GM12878 (cell line): ENCODE results near the gene CCDC87. TPM values are rescaled to one million over a fixed set of nuclear protein-coding genes. Genes with fewer than 3 reads are reported as not detected.

ENCODE experiments used
- ATAC-seq: fragments of 200-7000 bp; cut with Tn5 transposase; 3 replicates; pipeline ENCODE4 v1.9.1; 2020; ENCODE audit warnings: mild to moderate bottlenecking, moderate library complexity
- BruUV-seq: library from RNA; stranded (reverse); fragments of 400-500 nt; replicated peaks from 2 replicates; lab custom pipeline; 2021; lab: Mats Ljungman, UMichigan
- CTCF ChIA-PET: fragments of 300-600 bp; sonication (Branson Sonifier 250); formaldehyde crosslinking; extraction: SDS; loops from one replicate; lab custom pipeline; 2021; ENCODE audit warnings: inconsistent platforms; lab: Yijun Ruan, JAX
- POLR2A ChIA-PET: fragments of 350-600 bp; formaldehyde crosslinking; extraction: SDS; loops from one replicate; lab custom pipeline; 2021; ENCODE audit warnings: inconsistent platforms; lab: Charles Lee
- RAD21 ChIA-PET: fragments of 300-600 bp; sonication (Branson Sonifier 250); formaldehyde crosslinking; loops from one replicate; lab custom pipeline; 2023; ENCODE audit warnings: antibody characterized with exemption; ENCODE audit not compliant: unreplicated experiment; lab: Charles Lee
- SMC1A ChIA-PET: fragments of 300-600 bp; sonication (Branson Sonifier 250); formaldehyde crosslinking; loops from one replicate; lab custom pipeline; 2023; ENCODE audit not compliant: unreplicated experiment, uncharacterized antibody; lab: Charles Lee
- DNase-seq: peaks from one replicate; pipeline ENCODE4 v3.0.0-alpha.2; 2011; ENCODE audit warnings: low read depth, low spot score
- FAIRE-seq: peaks from 3 replicates; lab custom pipeline; 2011; peaks lifted over from hg19 to GRCh38; lab: Jason Lieb, UNC
- H2AFZ ChIP-seq: 2 replicates; pipeline ENCODE4 v1.6.0; 2011; ENCODE audit warnings: low read depth, low read length, control low read depth; ENCODE audit not compliant: control insufficient read depth
- H3K27ac ChIP-seq: 2 replicates; pipeline ENCODE4 v1.5.1; 2011; ENCODE audit warnings: control low read depth; ENCODE audit not compliant: control insufficient read depth, insufficient read depth
- H3K27me3 ChIP-seq, 2 experiments: replicated peaks in 1 of 2; 2 replicates each; pipeline versions ENCODE4 v1.6.0 to v1.6.1; 2011; ENCODE audit warnings: low read length in 1 of 2; ENCODE audit not compliant: control insufficient read depth in 2 of 2, insufficient read depth in 2 of 2
- H3K36me3 ChIP-seq, 2 experiments: 2 replicates each; pipeline ENCODE4 v1.5.1; 2011; ENCODE audit warnings: low read length in 1 of 2; ENCODE audit not compliant: control insufficient read depth in 2 of 2, insufficient read depth in 2 of 2
- H3K4me1 ChIP-seq: 2 replicates; pipeline ENCODE4 v1.6.1; 2011; ENCODE audit warnings: mild to moderate bottlenecking, low read length, moderate library complexity, mixed read lengths; ENCODE audit not compliant: control insufficient read depth, insufficient read depth
- H3K4me2 ChIP-seq: 2 replicates; pipeline ENCODE4 v1.6.0; 2011; ENCODE audit warnings: control low read depth; ENCODE audit not compliant: control insufficient read depth, insufficient read depth
- H3K4me3 ChIP-seq: fragments of 200-600 bp; sonication (generic); 2 replicates; pipeline ENCODE4 v1.5.1; 2016
- H3K79me2 ChIP-seq: 2 replicates; pipeline ENCODE4 v1.6.0; 2011; ENCODE audit warnings: low read length; ENCODE audit not compliant: control insufficient read depth, insufficient read depth
- H3K9ac ChIP-seq: 2 replicates; pipeline ENCODE4 v1.8.0; 2011; ENCODE audit warnings: low read length, control low read depth, mixed read lengths; ENCODE audit not compliant: control insufficient read depth, insufficient read depth
- H3K9me3 ChIP-seq: replicated peaks from 3 replicates; pipeline ENCODE4 v1.5.1; 2011; ENCODE audit warnings: mild to moderate bottlenecking, low read length; ENCODE audit not compliant: control insufficient read depth, insufficient read depth
- H4K20me1 ChIP-seq: 2 replicates; pipeline ENCODE4 v1.6.0; 2011; ENCODE audit not compliant: control insufficient read depth, insufficient read depth
- BRCA1 ChIP-seq: IDR thresholded peaks from 2 replicates; pipeline ENCODE4 v1.6.1; 2011; ENCODE audit warnings: low read depth, low read length, improper control_type of control experiment
- CBX5 ChIP-seq: sonication (generic); IDR thresholded peaks from 2 replicates; pipeline ENCODE4 v1.6.1; 2016; ENCODE audit warnings: low read depth, moderate library complexity, mild to moderate bottlenecking, inconsistent platforms
- CEBPB ChIP-seq, 2 experiments: fragments of 150-350 bp in 1 of 2; IDR thresholded peaks; 2 replicates each; pipeline ENCODE4 v1.6.1; 2012 to 2014; ENCODE audit warnings: low read depth in 2 of 2, low read length in 2 of 2, borderline replicate concordance in 1 of 2, inconsistent platforms in 1 of 2
- CEBPZ ChIP-seq: fragments of 150-350 bp; IDR thresholded peaks from 2 replicates; pipeline ENCODE4 v1.6.1; 2016; ENCODE audit warnings: low read depth, low read length
- CREM ChIP-seq: IDR thresholded peaks from 2 replicates; pipeline ENCODE4 v1.6.1; 2014; ENCODE audit warnings: antibody characterized with exemption, low read depth
- IRF4 ChIP-seq: IDR thresholded peaks from 2 replicates; pipeline ENCODE4 v1.6.1; 2011; ENCODE audit warnings: low read depth, low read length
- MTA3 ChIP-seq: IDR thresholded peaks from 2 replicates; pipeline ENCODE4 v1.6.1; 2012; ENCODE audit warnings: low read length, inconsistent platforms, borderline replicate concordance
- POLR2A ChIP-seq: IDR thresholded peaks from 2 replicates; pipeline ENCODE4 v1.6.1; 2011; ENCODE audit warnings: low read depth, mild to moderate bottlenecking, low read length
- RAD51 ChIP-seq: fragments of 450-650 bp; IDR thresholded peaks from 2 replicates; pipeline ENCODE4 v1.6.1; 2016; ENCODE audit warnings: moderate library complexity, mild to moderate bottlenecking, inconsistent platforms
- SPI1 ChIP-seq: IDR thresholded peaks from 2 replicates; pipeline ENCODE4 v1.6.1; 2011; ENCODE audit warnings: low read depth, mild to moderate bottlenecking, low read length, moderate library complexity, borderline replicate concordance; ENCODE audit not compliant: insufficient read depth
- SREBF2 ChIP-seq: IDR thresholded peaks from 2 replicates; pipeline ENCODE4 v1.6.1; 2012; ENCODE audit warnings: mild to moderate bottlenecking, low read length
- STAT1 ChIP-seq: fragments of 450-650 bp; conservative IDR thresholded peaks from 2 replicates; pipeline ENCODE4 v1.6.1; 2014; ENCODE audit warnings: antibody characterized with exemption, mild to moderate bottlenecking
- SUPT20H ChIP-seq: IDR thresholded peaks from 2 replicates; pipeline ENCODE4 v1.6.1; 2011; ENCODE audit warnings: low read depth, mild to moderate bottlenecking, low read length, moderate library complexity, borderline replicate concordance; ENCODE audit not compliant: control insufficient read depth
- SUZ12 ChIP-seq: fragments of 200-600 bp; sonication (generic); IDR thresholded peaks from one replicate; pipeline ENCODE4 v1.6.1; 2018; ENCODE audit warnings: antibody characterized with exemption, mild to moderate bottlenecking; ENCODE audit not compliant: unreplicated experiment
- TBL1XR1 ChIP-seq: IDR thresholded peaks from 2 replicates; pipeline ENCODE4 v1.6.1; 2012; ENCODE audit warnings: low read depth, low read length, improper control_type of control experiment
- ZZZ3 ChIP-seq: IDR thresholded peaks from 2 replicates; pipeline ENCODE4 v1.6.1; 2011; ENCODE audit warnings: low read depth; ENCODE audit not compliant: control insufficient read depth, insufficient read length
- WGBS: methylation state at CpG from one replicate; pipeline ENCODE4 v1.1.6; 2016; ENCODE audit warnings: low lambda C conversion rate; ENCODE audit not compliant: insufficient replicate concordance, insufficient coverage; ENCODE audit errors: missing lambda C conversion rate; 5-methylcytosine and 5-hydroxymethylcytosine counted together
- in situ Hi-C: fragments of 300-500 bp; cut with MboI; formaldehyde crosslinking; loops from 9 replicates; pipeline ENCODE4 v1.14.3; 2018; ENCODE audit warnings: mixed read lengths
- intact Hi-C: fragments of 100-400 bp; cut with micrococcal nuclease; formaldehyde crosslinking; loops from one replicate; pipeline ENCODE4 v1.14.2; 2022; ENCODE audit not compliant: unreplicated experiment
- polyA plus RNA-seq, 11 experiments: library from polyadenylated mRNA; depleted of rRNA in 4 of 11; unstranded in 6 of 11; stranded (reverse) in 5 of 11; fragments of >200 nt; fragmentation: Nextera tagmentation in 4 of 11; fragmentation: Illumina TruSeq in 1 of 11; extraction: Ambion mirVana in 4 of 11; extraction: Trizol in 1 of 11; gene quantifications; 1 replicate in 1 of 11; 2 replicates in 10 of 11; pipeline versions ENCODE4 v1.2.1 to v1.2.3, GENCODE V29; 2011 to 2016; ENCODE audit warnings: inconsistent platforms in 2 of 11, missing spikeins in 2 of 11, low read depth in 1 of 11
- total RNA-seq, 4 experiments: library from RNA; depleted of rRNA in 3 of 4; stranded (reverse); fragments of >200 nt in 3 of 4; fragmentation: Illumina TruSeq in 1 of 4; extraction: Trizol in 1 of 4; gene quantifications; 2 replicates each; pipeline versions ENCODE4 v1.2.1 to v1.2.3, GENCODE V29; 2013 to 2021
- TF ChIP-seq, protein P1 (sequence below): fragments of 450-650 bp; IDR thresholded peaks from 2 replicates; pipeline ENCODE4 v1.6.1; 2016; ENCODE audit warnings: mild to moderate bottlenecking

The CCDC87 gene
- total and polyA plus RNA-seq, 10 of the 15 experiments (the other 5 are each of a cell fraction or from before 2014, with no cell fraction given), result 0.02 to 0.17 (median 0.09) TPM; not detected in 3

GRCh38 chr11:66557733-66558326 lies 35.0 kb downstream of the CCDC87 start:
- H3K4me1 ChIP-seq, result no peaks in the 10 kb centered on the region
- ChIA-PET POLR2A (no interaction called here), SMC1A (no interaction called here), CTCF (no interaction called here), RAD21 (no interaction called here)
- H3K4me2 ChIP-seq, result no peak overlapping the region
- H3K27ac ChIP-seq, result no peak overlapping the region
- intact Hi-C loops (no loop called here), in situ Hi-C loops (no loop called here)
- no peaks in the 10 kb centered on the region for H4K20me1 ChIP-seq
- no peaks in the 10 kb centered on the region for H3K79me2 ChIP-seq
- no peaks in the 10 kb centered on the region for H3K27me3 ChIP-seq
- no peak overlapping the region for H3K9ac ChIP-seq
- no peak for DNase-seq
- FAIRE-seq, result no peak
- H3K4me3 ChIP-seq, result no peak overlapping the region
- TF ChIP-seq CBX5 (no peak), SREBF2 (no peak), SUZ12 (no peak), BRCA1 (no peak), CEBPZ (no peak), ZZZ3 (no peak), CREM (no peak), CEBPB (IDR thresholded peaks at IDR 0.05; ENCODE audit: borderline replicate concordance in 1 of 2, low read depth in 2 of 2, low read length in 2 of 2) (no peak), TBL1XR1 (no peak), STAT1 (no peak), SUPT20H (no peak), MTA3 (no peak), SPI1 (no peak), RAD51 (no peak), IRF4 (no peak), POLR2A (no peak)
- TF ChIP-seq, protein P1, sequence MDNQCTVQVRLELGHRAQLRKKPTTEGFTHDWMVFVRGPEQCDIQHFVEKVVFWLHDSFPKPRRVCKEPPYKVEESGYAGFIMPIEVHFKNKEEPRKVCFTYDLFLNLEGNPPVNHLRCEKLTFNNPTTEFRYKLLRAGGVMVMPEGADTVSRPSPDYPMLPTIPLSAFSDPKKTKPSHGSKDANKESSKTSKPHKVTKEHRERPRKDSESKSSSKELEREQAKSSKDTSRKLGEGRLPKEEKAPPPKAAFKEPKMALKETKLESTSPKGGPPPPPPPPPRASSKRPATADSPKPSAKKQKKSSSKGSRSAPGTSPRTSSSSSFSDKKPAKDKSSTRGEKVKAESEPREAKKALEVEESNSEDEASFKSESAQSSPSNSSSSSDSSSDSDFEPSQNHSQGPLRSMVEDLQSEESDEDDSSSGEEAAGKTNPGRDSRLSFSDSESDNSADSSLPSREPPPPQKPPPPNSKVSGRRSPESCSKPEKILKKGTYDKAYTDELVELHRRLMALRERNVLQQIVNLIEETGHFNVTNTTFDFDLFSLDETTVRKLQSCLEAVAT, result no peak
- TF ChIP-seq, all 136 proteins: peak for 0
- Histone ChIP-seq H3K36me3 (no peaks in the 10 kb centered on the region), H2AFZ (no peak overlapping the region), H3K9me3 (no peaks in the 10 kb centered on the region)
- 75% methylated on average over 24 of the region's 24 CpGs for WGBS
- no peak for ATAC-seq
- no TSS peak for BruUV-seq
